NCI-H446 (cell line): Measurements from ENCODE around the gene SLC51B.
"Not testable (repeated sequence)": the region's sequence is repeated elsewhere in the genome, so short reads cannot be mapped to it uniquely, and the experiment has no call there.

Experiments used
- DNase-seq, 2 experiments: peaks; one replicate each; lab custom pipeline; 2025; lab: John Stamatoyannopoulos, UW

Gene SLC51B

GRCh38 chr15:65044724-65045481 lies at the start of gene SLC51B:
Gene SLC51B (plus strand): TSS chr15:65045387. CDS start chr15:65050005, 4,618 bp downstream.
- DNase-seq = no peak

- DNase-seq = no peak
These were observed 48.1 kb upstream of the SLC51B start for GRCh38 chr15:64997066-64997465.

- DNase-seq = no peak
These were observed 47.3 kb upstream of the SLC51B start for GRCh38 chr15:64997745-64998375.

GRCh38 chr15:65004993-65005392 lies 40.2 kb upstream of the SLC51B start:
- DNase-seq = no peak

- no peak for DNase-seq
These were observed 38.3 kb upstream of the SLC51B start for GRCh38 chr15:65006876-65007275.

- DNase-seq = no peak
These were observed 36.2 kb upstream of the SLC51B start for GRCh38 chr15:65008983-65009382.

- not testable (repeated sequence) for DNase-seq
These were observed 34.0 kb upstream of the SLC51B start for GRCh38 chr15:65011198-65011597.

- no peak for DNase-seq
These were observed 24.8 kb upstream of the SLC51B start for GRCh38 chr15:65020419-65020818.

- DNase-seq = no peak
These were observed 23.7 kb upstream of the SLC51B start for GRCh38 chr15:65021488-65021887.

GRCh38 chr15:65026756-65027155 lies 18.4 kb upstream of the SLC51B start:
- no peak for DNase-seq

- no peak for DNase-seq
These were observed 17.6 kb upstream of the SLC51B start for GRCh38 chr15:65027593-65027992.

GRCh38 chr15:65028338-65028737 lies 16.8 kb upstream of the SLC51B start:
- no peak for DNase-seq

GRCh38 chr15:65028921-65029735 lies 16.1 kb upstream of the SLC51B start, which contains the start of gene MTFMT:
Gene MTFMT (minus strand): TSS chr15:65029639. CDS start chr15:65029613, 26 bp downstream.
- DNase-seq = peak; percentile 49 to 85

GRCh38 chr15:65029736-65030208 lies 15.4 kb upstream of the SLC51B start:
- no peak for DNase-seq

GRCh38 chr15:65032801-65033537 lies 12.2 kb upstream of the SLC51B start:
- no peak for DNase-seq

GRCh38 chr15:65033659-65034269 lies 11.4 kb upstream of the SLC51B start:
- DNase-seq = peak in 1 of 2 experiments; percentile 50

GRCh38 chr15:65034719-65035118 lies 10.5 kb upstream of the SLC51B start:
- no peak for DNase-seq

GRCh38 chr15:65037309-65037708 lies 7.9 kb upstream of the SLC51B start:
- no peak for DNase-seq

GRCh38 chr15:65038428-65038827 lies 6.8 kb upstream of the SLC51B start:
- DNase-seq = no peak

- DNase-seq = no peak
These were observed 6.4 kb upstream of the SLC51B start for GRCh38 chr15:65038836-65039235.

GRCh38 chr15:65040461-65040860 lies 4.7 kb upstream of the SLC51B start:
- no peak for DNase-seq
